AG08395 (cell line): ENCODE data around the gene IL6.
"Not testable (repeated sequence)": the region's sequence is repeated elsewhere in the genome, so short reads cannot be mapped to it uniquely, and the experiment has no call there.

Experiments used
- DNase-seq: peaks from one replicate; pipeline ENCODE4 v3.0.0; 2012; ENCODE audit warnings: mixed read lengths, low spot score

The IL6 gene

GRCh38 chr7:22703978-22704610, 22.9 kb upstream of the IL6 start:
- DNase-seq = not testable (repeated sequence)

GRCh38 chr7:22704722-22705121, 22.3 kb upstream of the IL6 start:
- not testable (repeated sequence) for DNase-seq

DNA sequence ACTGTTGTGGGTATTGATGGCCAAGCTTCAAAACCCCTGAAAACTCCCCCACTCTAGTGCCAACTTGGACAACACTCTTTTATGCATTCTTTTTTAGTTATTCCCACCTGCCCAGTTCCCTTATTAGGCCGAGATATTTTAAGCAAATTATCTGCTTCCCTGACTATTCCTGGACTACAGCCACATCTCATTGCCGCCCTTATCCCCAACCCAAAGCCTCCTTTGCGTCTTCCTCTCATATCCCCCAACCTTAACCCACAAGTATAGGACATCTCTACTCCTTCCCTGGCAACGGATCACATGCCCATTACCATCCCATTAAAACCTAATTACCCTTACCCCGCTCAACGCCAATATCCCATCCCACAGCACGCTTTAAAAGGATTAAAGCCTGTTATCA, 21.1 kb upstream of the IL6 start:
- DNase-seq = not testable (repeated sequence)

- not testable (repeated sequence) for DNase-seq
These were observed 19.8 kb upstream of the IL6 start for GRCh38 chr7:22707026-22707691.

DNA sequence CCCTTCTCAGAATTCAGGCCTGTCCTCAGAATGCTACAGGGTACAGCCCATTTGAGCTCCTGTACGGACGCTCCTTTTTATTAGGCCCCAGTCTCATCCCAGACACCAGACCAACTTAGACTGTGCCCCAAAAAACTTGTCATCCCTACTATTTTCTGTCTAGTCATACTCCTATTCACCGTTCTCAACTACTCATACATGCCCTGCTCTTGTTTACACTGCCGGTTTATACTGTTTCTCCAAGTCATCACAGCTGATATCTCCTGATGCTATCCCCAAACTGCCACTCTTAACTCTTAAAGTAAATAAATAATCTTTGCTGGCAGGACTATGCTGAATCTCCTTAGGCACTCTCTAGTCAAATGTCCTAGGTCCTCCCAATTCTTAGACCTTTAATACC, 18.8 kb upstream of the IL6 start:
- not testable (repeated sequence) for DNase-seq

DNA sequence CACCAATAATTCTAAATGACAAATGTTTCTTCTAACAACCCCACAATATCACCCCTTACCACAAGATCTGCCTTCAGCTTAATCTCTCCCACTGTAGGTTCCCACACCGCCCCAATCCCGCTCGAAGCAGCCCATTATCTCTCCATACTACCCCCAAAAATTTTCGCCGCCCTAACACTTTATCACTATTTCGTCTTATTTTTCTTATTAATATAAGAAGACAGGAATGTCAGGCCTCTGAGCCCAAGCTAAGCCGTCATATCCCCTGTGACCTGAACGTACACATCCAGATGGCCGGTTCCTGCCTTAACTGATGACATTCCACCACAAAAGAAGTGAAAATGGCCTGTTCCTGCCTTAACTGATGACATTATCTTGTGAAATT, 18.3 kb upstream of the IL6 start:
- DNase-seq = not testable (repeated sequence)

- not testable (repeated sequence) for DNase-seq
These were observed 17.8 kb upstream of the IL6 start for GRCh38 chr7:22709062-22709829.

- no peak for DNase-seq
These were observed 17.1 kb upstream of the IL6 start for GRCh38 chr7:22709857-22710256.

DNA sequence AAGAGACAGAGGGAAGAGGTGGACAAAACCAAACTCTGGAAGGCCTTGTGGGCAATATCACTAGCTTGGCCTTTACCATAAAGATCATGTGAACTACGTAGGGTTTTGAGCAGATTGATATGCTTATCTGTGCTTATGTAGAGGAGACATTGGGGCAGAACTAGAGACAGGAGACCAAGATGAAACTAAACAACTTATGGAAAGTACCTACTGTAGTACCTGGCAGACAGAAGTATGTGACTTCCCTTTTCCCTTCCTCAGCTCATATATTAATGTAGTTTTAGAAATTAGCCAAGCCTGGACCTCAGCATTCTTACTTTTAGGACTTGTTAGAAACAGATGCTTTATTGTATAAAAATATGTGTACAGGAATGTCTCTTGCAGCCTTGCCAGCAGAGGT, 14.0 kb upstream of the IL6 start:
- DNase-seq = no peak

- no peak for DNase-seq
These were observed 13.5 kb upstream of the IL6 start for GRCh38 chr7:22713463-22713862.

- no peak for DNase-seq
These were observed 11.0 kb upstream of the IL6 start for GRCh38 chr7:22715969-22716368.

DNA sequence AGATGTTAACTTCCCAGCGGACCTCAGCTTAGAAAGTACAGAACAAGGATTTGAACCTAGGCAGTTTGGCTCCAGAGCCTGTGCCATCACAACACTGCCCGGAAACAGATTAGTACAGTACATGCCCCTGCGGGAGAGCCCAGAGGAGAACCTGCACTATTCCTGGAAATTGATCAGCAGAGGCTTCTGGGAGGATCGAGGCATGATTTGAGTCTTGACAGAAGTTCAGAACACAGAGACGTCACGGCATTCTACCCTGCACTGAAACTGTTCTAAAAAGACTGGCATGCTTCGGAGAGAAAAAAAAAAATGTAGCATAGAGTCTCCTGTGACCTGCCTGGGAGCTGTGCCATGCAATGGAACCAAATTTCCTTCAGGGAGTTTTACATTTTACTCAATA, 9.2 kb upstream of the IL6 start:
- DNase-seq = no peak

DNA sequence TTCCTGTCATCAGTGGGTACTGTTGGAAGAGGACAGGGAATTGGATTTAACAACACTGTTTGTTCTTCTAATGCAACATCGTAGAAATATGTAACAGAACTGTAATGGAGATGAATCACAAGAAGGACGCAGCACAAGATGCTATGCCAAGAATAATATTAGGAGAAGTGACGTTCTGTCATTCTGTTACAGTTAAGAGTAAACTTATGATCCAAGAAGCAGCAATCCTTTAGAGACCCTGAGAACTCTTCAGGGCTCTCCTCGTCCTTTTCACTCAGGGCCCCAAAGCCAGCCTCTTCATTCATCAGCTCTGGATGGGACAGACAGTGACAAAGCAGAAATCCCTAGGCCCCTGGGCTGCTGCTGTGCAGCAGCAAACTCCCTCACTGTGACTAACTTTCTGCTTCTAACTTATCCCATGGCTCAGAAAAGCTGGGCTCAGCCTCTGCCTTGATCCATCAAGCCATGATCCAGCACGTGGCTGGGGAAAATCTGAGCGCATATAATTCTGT, 8.7 kb upstream of the IL6 start:
- DNase-seq = peak; percentile 72

- DNase-seq = no peak
These were observed 8.0 kb upstream of the IL6 start for GRCh38 chr7:22718911-22719420.

- DNase-seq = no peak
These were observed 5.9 kb upstream of the IL6 start for GRCh38 chr7:22720791-22721786.

DNA sequence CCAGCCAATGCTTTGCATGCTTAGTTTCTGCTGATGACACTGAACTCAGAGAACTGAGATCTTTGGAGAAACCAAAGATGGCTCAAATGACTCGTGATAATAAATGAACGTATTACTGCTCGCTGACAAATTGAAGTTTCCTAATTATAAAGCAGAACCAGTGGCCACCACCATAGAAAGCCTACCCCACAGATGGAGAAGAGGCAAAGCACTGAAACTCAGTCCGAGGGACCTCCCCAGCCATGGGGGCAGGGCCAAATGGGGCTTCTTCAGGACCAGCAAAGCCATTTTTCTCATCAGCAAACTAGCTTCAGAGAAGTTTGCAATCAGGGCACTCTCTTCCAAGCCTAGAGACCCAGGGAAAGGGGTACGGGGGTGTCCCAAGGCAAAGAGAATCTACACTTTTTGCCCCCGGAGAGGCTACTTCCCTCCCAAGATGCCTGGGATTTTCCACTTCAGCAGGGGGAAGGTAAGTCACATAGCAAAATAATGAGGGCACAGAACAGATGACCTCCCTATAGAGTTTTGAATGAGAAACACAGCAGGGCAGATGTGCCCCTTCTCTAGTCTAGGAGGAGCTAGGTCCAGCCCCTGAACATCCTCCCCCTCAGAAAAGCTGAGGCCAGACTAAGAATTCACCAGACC, 4.3 kb upstream of the IL6 start:
- DNase-seq = no peak

DNA sequence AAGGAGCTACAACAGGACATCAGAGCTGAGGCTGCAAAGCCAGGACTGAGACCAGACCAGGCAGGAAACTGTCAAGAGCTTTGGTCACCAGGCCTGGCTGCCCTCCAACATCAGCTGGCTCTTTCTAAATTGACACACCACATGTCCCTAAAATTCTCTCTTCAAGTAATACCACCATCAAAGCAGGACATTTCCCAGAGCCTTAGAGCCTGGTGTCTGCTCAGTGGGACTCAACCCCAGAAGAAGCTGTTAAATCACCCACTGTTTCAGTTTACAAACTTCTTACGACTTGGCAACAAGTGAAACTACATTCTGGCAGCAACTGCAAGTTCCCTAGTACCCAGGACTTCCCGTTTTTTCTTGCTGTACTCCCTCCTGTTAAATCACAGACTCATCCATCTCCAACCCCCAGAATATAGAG, 3.8 kb upstream of the IL6 start:
- peak; percentile 19 for DNase-seq

DNA sequence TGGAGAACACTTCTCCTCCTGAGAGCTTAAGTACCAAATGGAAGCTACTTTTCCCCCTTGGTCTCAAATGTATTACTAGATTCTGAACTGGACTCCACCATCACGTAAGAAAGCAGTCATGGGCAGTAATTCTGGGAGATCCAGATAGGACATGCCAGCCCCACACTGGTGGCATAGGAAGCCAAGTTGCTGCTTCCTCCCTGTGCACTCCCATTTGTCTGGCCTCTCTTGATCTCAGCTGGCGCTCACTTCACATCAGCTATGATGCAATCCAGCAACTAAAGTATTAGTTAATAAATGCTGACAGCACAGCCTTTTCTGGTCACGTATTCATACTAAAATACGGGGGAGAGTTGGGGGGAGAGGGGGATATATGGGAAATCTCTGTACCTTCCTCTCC, 3.4 kb upstream of the IL6 start:
- DNase-seq = no peak

GRCh38 chr7:22724861-22725260, 2.1 kb upstream of the IL6 start:
- no peak for DNase-seq

GRCh38 chr7:22725585-22725984, 1.4 kb upstream of the IL6 start:
- DNase-seq = no peak

GRCh38 chr7:22726345-22726906, 574 bp upstream of the IL6 start:
- peak; percentile 66 for DNase-seq
